Kidney (tissue), 14 donors: ENCODE measurements around the gene BCL2L11. TPM values are rescaled to one million over a fixed set of nuclear protein-coding genes. Genes with fewer than 3 reads are reported as not detected.

Experiments used
- DNase-seq, 5 donors: peaks; one replicate each; pipeline ENCODE4 v3.0.0-alpha.2; 2013 to 2020
- FAIRE-seq: peaks from 2 replicates; lab custom pipeline; 2012; peaks lifted over from hg19 to GRCh38; lab: Jason Lieb, UNC
- H3K27ac ChIP-seq, 2 donors: one replicate each; pipeline ENCODE4 v1.7.0; 2013; ENCODE audit warnings: low read depth in 2 of 2, low read length in 2 of 2, inconsistent platforms in 1 of 2
- H3K27me3 ChIP-seq: one replicate; pipeline ENCODE4 v1.7.1; 2013; ENCODE audit warnings: low read length, inconsistent platforms; ENCODE audit not compliant: control insufficient read depth, insufficient read depth
- H3K36me3 ChIP-seq, 3 donors: one replicate each; pipeline versions ENCODE4 v1.7.0 to v1.7.1; 2013; ENCODE audit warnings: low read length in 3 of 3, control low read depth in 1 of 3, inconsistent platforms in 1 of 3; ENCODE audit not compliant: insufficient read depth in 3 of 3, control insufficient read depth in 2 of 3
- H3K4me1 ChIP-seq, 3 donors: one replicate each; pipeline versions ENCODE4 v1.7.0 to v1.7.1; 2013; ENCODE audit warnings: low read length in 3 of 3, inconsistent platforms in 1 of 3, low read depth in 1 of 3; ENCODE audit not compliant: control insufficient read depth in 2 of 3, insufficient read depth in 2 of 3
- H3K4me3 ChIP-seq, 3 donors: one replicate each; pipeline versions ENCODE4 v1.7.0 to v1.8.1; 2013; ENCODE audit warnings: low read length in 3 of 3, control low read depth in 1 of 3, inconsistent platforms in 1 of 3
- H3K9ac ChIP-seq, 3 donors: one replicate each; pipeline versions ENCODE4 v1.7.0 to v1.7.1; 2013; ENCODE audit warnings: low read length in 3 of 3, control low read depth in 1 of 3, inconsistent platforms in 1 of 3
- H3K9me3 ChIP-seq, 3 donors: one replicate each; pipeline versions ENCODE4 v1.7.0 to v1.7.1; 2013; ENCODE audit warnings: low read length in 3 of 3, control low read depth in 1 of 3, inconsistent platforms in 1 of 3; ENCODE audit not compliant: control insufficient read depth in 2 of 3, insufficient read depth in 1 of 3
- intact Hi-C: fragments of 100-400 bp; cut with DNase I; formaldehyde crosslinking; loops from one replicate; pipeline ENCODE4 v1.11.1; 2022
- polyA plus RNA-seq: library from polyadenylated mRNA; stranded (reverse); fragments of 350-450 nt; fragmentation: Illumina TruSeq; extraction: RNeasy Lipid Tissue Mini Kit (QIAGEN cat#74804); gene quantifications from one replicate; pipeline ENCODE4 v1.2.3, GENCODE V29; 2014; ENCODE audit warnings: low read depth, low replicate concordance; ENCODE audit not compliant: insufficient read depth
- total RNA-seq: library from RNA; stranded (reverse); fragmentation: NEBNext Ultra II Directional; extraction: Animal tissue kit (Norgen Biotek cat#: 25700); gene quantifications from one replicate; pipeline ENCODE4 v1.2.1, GENCODE V29; 2021
- TF ChIP-seq, protein P1 (sequence below): IDR thresholded peaks from 3 replicates; pipeline ENCODE4 v1.5.1; 2012; ENCODE audit warnings: mild to moderate bottlenecking, moderate library complexity, borderline replicate concordance; ENCODE audit not compliant: insufficient read depth; ENCODE audit errors: extremely low read depth
- donor health status: control.
- donor health status: control.
- donor health status: control.
- donor health status: control.
- donor health status: control.
- donor health status: DM: yes; HTN: yes; CAD: no.
- donor health status: Normal renal cell carcinoma (clear cell type).

Gene BCL2L11
- total and polyA plus RNA-seq, 2 donors from 2014 or later = 6.5 to 32.7 TPM

DNA sequence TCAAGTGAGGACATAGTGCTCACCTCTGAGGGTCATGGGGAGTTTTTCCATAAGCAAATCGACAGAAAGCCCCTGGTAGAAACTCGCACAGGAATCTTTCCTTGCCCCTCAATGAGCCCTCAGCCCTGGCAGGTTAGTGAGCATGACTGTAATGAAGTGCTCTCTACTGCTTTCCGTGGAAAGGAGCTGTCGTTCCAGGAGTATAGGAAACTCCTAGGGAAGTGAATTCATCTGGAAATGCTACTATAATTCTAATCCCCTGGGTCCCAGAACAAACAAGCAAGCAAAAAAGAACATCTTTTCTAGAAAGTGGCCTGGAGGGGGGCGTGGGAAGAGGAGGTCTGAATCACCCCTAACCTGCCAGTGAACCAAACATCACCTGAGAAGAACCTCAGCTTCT is 18.1 kb downstream of the BCL2L11 start:
- FAIRE-seq (no peak), DNase-seq (no peak)
- peaks cover 0 to 3% (median 0%) of the 10 kb centered on the region in 3 donors for H3K4me1 ChIP-seq
- TF ChIP-seq, protein P1, sequence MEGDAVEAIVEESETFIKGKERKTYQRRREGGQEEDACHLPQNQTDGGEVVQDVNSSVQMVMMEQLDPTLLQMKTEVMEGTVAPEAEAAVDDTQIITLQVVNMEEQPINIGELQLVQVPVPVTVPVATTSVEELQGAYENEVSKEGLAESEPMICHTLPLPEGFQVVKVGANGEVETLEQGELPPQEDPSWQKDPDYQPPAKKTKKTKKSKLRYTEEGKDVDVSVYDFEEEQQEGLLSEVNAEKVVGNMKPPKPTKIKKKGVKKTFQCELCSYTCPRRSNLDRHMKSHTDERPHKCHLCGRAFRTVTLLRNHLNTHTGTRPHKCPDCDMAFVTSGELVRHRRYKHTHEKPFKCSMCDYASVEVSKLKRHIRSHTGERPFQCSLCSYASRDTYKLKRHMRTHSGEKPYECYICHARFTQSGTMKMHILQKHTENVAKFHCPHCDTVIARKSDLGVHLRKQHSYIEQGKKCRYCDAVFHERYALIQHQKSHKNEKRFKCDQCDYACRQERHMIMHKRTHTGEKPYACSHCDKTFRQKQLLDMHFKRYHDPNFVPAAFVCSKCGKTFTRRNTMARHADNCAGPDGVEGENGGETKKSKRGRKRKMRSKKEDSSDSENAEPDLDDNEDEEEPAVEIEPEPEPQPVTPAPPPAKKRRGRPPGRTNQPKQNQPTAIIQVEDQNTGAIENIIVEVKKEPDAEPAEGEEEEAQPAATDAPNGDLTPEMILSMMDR = no peak
- H3K9ac ChIP-seq = no peak overlapping the region
- no peak overlapping the region for H3K27ac ChIP-seq
- H3K9me3 ChIP-seq = no peaks in the 10 kb centered on the region
- H3K36me3 ChIP-seq = peaks cover 0 to 5% (median 4%) of the 10 kb centered on the region in 3 donors
- H3K4me3 ChIP-seq = no peak overlapping the region
- intact Hi-C loops = no loop called here
- no peaks in the 10 kb centered on the region for H3K27me3 ChIP-seq

DNA sequence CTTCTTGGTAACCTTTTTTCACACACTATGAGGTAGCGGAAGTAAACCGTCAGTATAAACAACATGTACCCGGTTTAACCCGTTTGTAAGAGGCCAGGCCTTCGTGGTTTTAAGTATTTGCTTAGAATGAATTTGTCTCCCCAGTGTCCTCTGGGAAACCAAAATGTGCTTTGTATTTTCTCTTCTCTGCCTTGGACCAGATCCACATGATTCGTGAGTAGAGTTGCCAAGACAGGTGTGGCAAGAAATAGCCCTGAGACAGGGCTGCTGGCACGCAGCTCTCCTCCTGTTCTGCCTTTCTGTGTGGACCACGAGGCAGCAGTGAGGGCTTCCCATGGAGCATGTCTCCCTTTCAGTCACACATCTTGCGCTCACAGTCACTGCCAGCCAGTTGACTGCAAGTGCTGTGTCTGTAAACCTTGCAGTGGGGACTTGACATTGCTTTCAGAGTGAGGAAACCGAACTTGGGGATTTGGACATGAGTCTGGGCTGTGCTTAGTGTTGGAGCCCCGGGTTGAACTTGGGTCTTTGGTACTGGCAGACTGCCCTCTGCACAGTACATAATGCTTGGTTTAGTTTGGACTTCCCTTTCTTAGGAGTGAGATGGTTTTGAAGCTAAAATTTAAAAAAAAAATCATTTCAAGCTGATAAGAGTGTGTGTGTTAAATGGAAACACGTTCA is 19.1 kb downstream of the BCL2L11 start:
- no peak overlapping the region for H3K27ac ChIP-seq
- TF ChIP-seq, protein P1 = no peak
- DNase-seq (no peak), FAIRE-seq (no peak)
- no peak overlapping the region for H3K9ac ChIP-seq
- no peak overlapping the region for H3K4me3 ChIP-seq
- intact Hi-C loops = no loop called here
- no peaks in the 10 kb centered on the region for H3K9me3 ChIP-seq
- peaks cover 0 to 3% (median 0%) of the 10 kb centered on the region in 3 donors for H3K4me1 ChIP-seq
- no peaks in the 10 kb centered on the region for H3K27me3 ChIP-seq
- H3K36me3 ChIP-seq = peaks cover 0 to 7% (median 4%) of the 10 kb centered on the region in 3 donors

DNA sequence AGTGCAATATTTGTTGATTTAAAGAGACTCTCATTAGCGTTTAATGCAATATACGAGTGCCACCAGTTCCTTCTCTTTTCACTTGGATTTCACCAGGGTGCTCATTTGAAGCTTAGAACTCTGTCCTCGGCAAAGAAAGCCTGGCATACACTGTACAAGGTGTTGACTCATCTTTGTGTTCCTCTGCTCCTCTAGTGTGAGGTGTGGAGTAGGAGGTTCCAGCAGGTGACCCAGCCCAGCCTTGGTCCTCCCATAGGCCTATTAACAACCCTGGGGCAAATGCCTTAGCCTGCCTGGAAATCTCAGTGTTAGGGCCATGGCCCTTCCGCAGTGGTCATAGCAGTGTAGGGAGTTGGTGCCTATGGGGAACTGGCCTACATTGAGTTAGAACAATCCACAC is 20.1 kb downstream of the BCL2L11 start:
- intact Hi-C loops = no loop called here
- DNase-seq (no peak), FAIRE-seq (no peak)
- Histone ChIP-seq H3K9ac (no peak overlapping the region), H3K36me3 (peaks cover 0 to 8% (median 4%) of the 10 kb centered on the region in 3 donors), H3K9me3 (no peaks in the 10 kb centered on the region), H3K4me3 (no peak overlapping the region), H3K27me3 (no peaks in the 10 kb centered on the region), H3K4me1 (peaks cover 0 to 3% (median 0%) of the 10 kb centered on the region in 3 donors), H3K27ac (no peak overlapping the region)
- TF ChIP-seq, protein P1 = no peak

DNA sequence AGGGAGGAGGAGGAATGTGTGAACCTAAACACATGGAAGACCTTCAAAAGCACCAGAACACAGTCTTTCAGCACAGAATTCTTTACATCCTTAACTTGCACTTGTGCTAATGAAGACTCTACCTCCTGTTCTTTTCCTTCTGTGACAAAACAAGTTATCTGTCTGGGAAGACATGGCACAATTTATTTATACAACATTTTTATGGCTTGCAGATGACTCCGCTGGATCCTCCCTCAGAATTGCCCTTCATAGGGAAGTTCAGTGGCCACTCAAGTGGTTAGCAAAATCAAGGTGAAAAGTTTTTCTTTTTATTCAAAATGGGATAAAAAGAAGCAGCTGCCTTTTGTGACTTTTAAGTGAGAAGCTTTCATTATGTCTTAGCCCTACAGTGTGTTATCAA is 21.4 kb downstream of the BCL2L11 start:
- intact Hi-C loops = no loop called here
- H3K9ac ChIP-seq = no peak overlapping the region
- DNase-seq = no peak

More for the DNA sequence above, 21.4 kb downstream of the BCL2L11 start:
- no peak for FAIRE-seq
- peaks cover 0 to 8% (median 4%) of the 10 kb centered on the region in 3 donors for H3K36me3 ChIP-seq
- H3K4me1 ChIP-seq = peaks cover 0 to 3% (median 0%) of the 10 kb centered on the region in 3 donors
- H3K27ac ChIP-seq = no peak overlapping the region
- no peak overlapping the region for H3K4me3 ChIP-seq
- no peaks in the 10 kb centered on the region for H3K27me3 ChIP-seq
- H3K9me3 ChIP-seq = no peaks in the 10 kb centered on the region
- TF ChIP-seq, protein P1 = no peak
